H7 (cell line): Measurements from ENCODE around the gene PKN1. TPM values are rescaled to one million over a fixed set of nuclear protein-coding genes. Genes with fewer than 3 reads are reported as not detected.

Source experiments
- DNase-seq: peaks from one replicate; pipeline ENCODE4 v3.0.0; 2012
- H3K27me3 ChIP-seq: 2 replicates; pipeline ENCODE4 v1.6.0; 2011; ENCODE audit warnings: mild to moderate bottlenecking, low read length; ENCODE audit not compliant: control insufficient read depth, insufficient read depth
- H3K36me3 ChIP-seq: replicated peaks from 2 replicates; pipeline ENCODE4 v1.5.1; 2011; ENCODE audit warnings: low read length; ENCODE audit not compliant: control insufficient read depth, insufficient read depth
- H3K4me3 ChIP-seq: 2 replicates; pipeline ENCODE4 v1.5.1; 2011; ENCODE audit warnings: low read depth, mild to moderate bottlenecking, control low read depth, low read length, moderate library complexity; ENCODE audit not compliant: insufficient read depth
- total RNA-seq: library from RNA; depleted of rRNA; stranded (reverse); fragments of >200 nt; shearing (Covaris generic); gene quantifications from 2 replicates; pipeline ENCODE4 v1.2.3, GENCODE V29; 2014

Gene PKN1
- total RNA-seq, 1 experiment from 2014 or later: 108 TPM

- H3K27me3 ChIP-seq: peaks cover 3% of the 10 kb centered on the region
- H3K36me3 ChIP-seq: no peaks in the 10 kb centered on the region; the same call in 1 of the 2 replicates
- peak overlapping the region; percentile 73 for H3K4me3 ChIP-seq
- DNase-seq: peak; percentile 86
Measured at GRCh38 chr19:14433554-14434501, 722 bp downstream of the PKN1 start.

GRCh38 chr19:14434543-14435319 is 1.6 kb downstream of the PKN1 start:
- DNase-seq: peak; percentile 58
- H3K27me3 ChIP-seq: peaks cover 3% of the 10 kb centered on the region
- no peaks in the 10 kb centered on the region; the same call in 1 of the 2 replicates for H3K36me3 ChIP-seq
- H3K4me3 ChIP-seq: no peak overlapping the region

GRCh38 chr19:14435320-14436050 is 2.4 kb downstream of the PKN1 start:
- Histone ChIP-seq H3K36me3 (no peaks in the 10 kb centered on the region; the same call in 1 of the 2 replicates), H3K27me3 (peaks cover 3% of the 10 kb centered on the region), H3K4me3 (no peak overlapping the region)
- DNase-seq: no peak

DNA sequence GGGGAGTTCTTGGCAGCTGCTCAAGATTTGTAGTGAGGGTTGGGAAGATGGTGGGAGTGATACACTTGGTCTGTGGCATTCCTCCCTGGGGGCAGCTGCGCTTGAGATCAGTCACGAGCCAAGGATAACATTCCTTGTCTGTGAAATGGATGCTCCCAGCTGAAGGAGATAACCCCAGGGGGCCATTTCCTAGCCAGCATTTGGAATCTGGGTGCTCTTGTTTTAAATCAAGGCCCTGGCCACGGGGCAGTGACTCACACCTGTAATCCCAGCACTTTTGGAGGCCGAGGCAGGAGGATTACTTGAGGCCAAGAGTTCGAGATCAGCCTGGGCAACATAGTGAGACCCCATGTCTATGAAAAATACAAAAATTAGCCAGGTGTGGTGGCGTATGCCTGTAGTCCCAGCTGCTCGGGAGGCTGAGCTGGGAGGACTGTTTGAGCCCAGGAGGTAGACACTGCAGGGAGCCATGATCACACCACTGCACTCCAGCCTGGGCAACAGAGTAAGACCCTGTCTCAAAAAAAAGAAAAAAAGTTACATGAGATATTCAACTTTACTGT is 4.6 kb downstream of the PKN1 start:
- no peaks in the 10 kb centered on the region for H3K27me3 ChIP-seq
- DNase-seq: no peak
- peaks cover 5% of the 10 kb centered on the region for H3K36me3 ChIP-seq
- H3K4me3 ChIP-seq: no peak overlapping the region

- no peak overlapping the region for H3K4me3 ChIP-seq
- DNase-seq: no peak
- no peaks in the 10 kb centered on the region for H3K27me3 ChIP-seq
- H3K36me3 ChIP-seq: peaks cover 16% of the 10 kb centered on the region
Measured at GRCh38 chr19:14439014-14439413, 5.9 kb downstream of the PKN1 start.

- H3K36me3 ChIP-seq: peaks cover 22% of the 10 kb centered on the region
- no peak overlapping the region for H3K4me3 ChIP-seq
- no peaks in the 10 kb centered on the region for H3K27me3 ChIP-seq
- no peak for DNase-seq
Measured at GRCh38 chr19:14440049-14440448, 6.9 kb downstream of the PKN1 start.

- H3K4me3 ChIP-seq: no peak overlapping the region
- DNase-seq: no peak
- peaks cover 23% of the 10 kb centered on the region for H3K36me3 ChIP-seq
- H3K27me3 ChIP-seq: no peaks in the 10 kb centered on the region
Measured at GRCh38 chr19:14441041-14441938, 8.2 kb downstream of the PKN1 start.

- H3K4me3 ChIP-seq: no peak overlapping the region
Measured at GRCh38 chr19:14442891-14443631, 10.0 kb downstream of the PKN1 start.

GRCh38 chr19:14443632-14444216 is 10.6 kb downstream of the PKN1 start:
- no peak for DNase-seq
- Histone ChIP-seq H3K36me3 (peaks cover 33% of the 10 kb centered on the region), H3K27me3 (no peaks in the 10 kb centered on the region), H3K4me3 (no peak overlapping the region)

More at GRCh38 chr19:14442891-14443631, 10.0 kb downstream of the PKN1 start:
- Histone ChIP-seq H3K27me3 (no peaks in the 10 kb centered on the region), H3K36me3 (peaks cover 30% of the 10 kb centered on the region)
- no peak for DNase-seq

GRCh38 chr19:14446336-14447036 is 13.4 kb downstream of the PKN1 start:
- Histone ChIP-seq H3K27me3 (no peaks in the 10 kb centered on the region), H3K4me3 (no peak overlapping the region), H3K36me3 (peaks cover 34% of the 10 kb centered on the region)
- DNase-seq: no peak

GRCh38 chr19:14449321-14449720 is 16.2 kb downstream of the PKN1 start:
- no peak for DNase-seq
- no peak overlapping the region for H3K4me3 ChIP-seq
- peaks cover 21% of the 10 kb centered on the region for H3K36me3 ChIP-seq
- no peaks in the 10 kb centered on the region for H3K27me3 ChIP-seq
